Nephron progenitor cell (in vitro differentiated cells): ENCODE results near the gene SORL1.

ENCODE experiments used
- DNase-seq: peaks from one replicate; pipeline ENCODE4 v3.0.0; 2021
- H3K27ac Mint-ChIP-seq: 2 replicates; pipeline ENCODE4 v1.8.0; 2021; ENCODE audit warnings: mild to moderate bottlenecking, moderate library complexity, mixed read lengths
- H3K27me3 Mint-ChIP-seq: 2 replicates; pipeline ENCODE4 v1.8.0; 2021; ENCODE audit warnings: mild to moderate bottlenecking, low read depth, mixed read lengths; ENCODE audit not compliant: poor library complexity
- H3K36me3 Mint-ChIP-seq: 2 replicates; pipeline ENCODE4 v1.8.0; 2021; ENCODE audit warnings: low read depth, mixed read lengths
- H3K4me1 Mint-ChIP-seq: 2 replicates; pipeline ENCODE4 v1.8.0; 2021; ENCODE audit warnings: mixed read lengths
- H3K4me3 Mint-ChIP-seq: 2 replicates; pipeline ENCODE4 v1.8.0; 2021; ENCODE audit warnings: mild to moderate bottlenecking, moderate library complexity, mixed read lengths
- H3K9me3 Mint-ChIP-seq: 2 replicates; pipeline ENCODE4 v1.8.0; 2021; ENCODE audit warnings: mild to moderate bottlenecking, moderate library complexity, mixed read lengths
- CTCF ChIP-seq: fragments of 200-600 bp; sonication (generic); IDR thresholded peaks from 2 replicates; pipeline ENCODE4 v1.5.0; 2021; ENCODE audit warnings: antibody characterized with exemption

The SORL1 gene

GRCh38 chr11:121587182-121587581, 135.1 kb downstream of the SORL1 start:
- TF ChIP-seq CTCF, result no peak
- DNase-seq, result no peak
- Mint-ChIP-seq H3K36me3 (peaks cover 59% of the 10 kb centered on the region), H3K9me3 (no peaks in the 10 kb centered on the region), H3K4me3 (no peak overlapping the region), H3K27me3 (no peaks in the 10 kb centered on the region), H3K4me1 (no peaks in the 10 kb centered on the region), H3K27ac (no peak overlapping the region)

GRCh38 chr11:121588747-121589146, 136.6 kb downstream of the SORL1 start:
- peaks cover 64% of the 10 kb centered on the region for H3K36me3 Mint-ChIP-seq
- H3K4me3 Mint-ChIP-seq, result no peak overlapping the region
- H3K9me3 Mint-ChIP-seq, result peaks cover 2% of the 10 kb centered on the region
- DNase-seq, result no peak
- no peak overlapping the region for H3K27ac Mint-ChIP-seq
- no peaks in the 10 kb centered on the region for H3K27me3 Mint-ChIP-seq
- H3K4me1 Mint-ChIP-seq, result no peaks in the 10 kb centered on the region
- no peak for TF ChIP-seq CTCF

DNA sequence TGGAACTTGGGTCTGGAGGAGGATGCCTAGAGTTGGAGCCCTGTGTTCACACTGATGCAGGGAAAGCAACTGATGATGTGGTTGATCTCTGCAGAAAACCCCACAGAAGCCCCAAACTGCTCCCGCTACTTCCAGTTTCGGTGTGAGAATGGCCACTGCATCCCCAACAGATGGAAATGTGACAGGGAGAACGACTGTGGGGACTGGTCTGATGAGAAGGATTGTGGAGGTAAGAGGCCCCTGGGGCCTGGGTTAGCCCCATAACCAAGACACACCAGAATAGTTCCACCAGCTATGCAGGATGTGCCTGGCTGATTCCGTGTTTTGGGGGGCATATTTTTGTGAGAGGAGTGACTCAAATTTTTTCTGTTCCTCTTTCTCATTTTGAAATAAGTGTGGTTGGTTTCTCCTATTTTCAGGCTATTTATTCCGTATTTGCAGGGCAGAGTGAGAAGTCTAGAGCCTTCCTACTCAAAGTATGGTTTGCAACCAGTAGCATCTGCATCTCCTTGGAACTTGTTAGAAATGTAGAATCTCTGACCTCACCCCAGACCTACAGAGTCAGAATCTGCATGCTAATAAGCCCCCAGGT, 137.9 kb downstream of the SORL1 start:
- no peak for DNase-seq
- Mint-ChIP-seq H3K4me3 (no peak overlapping the region), H3K27ac (no peak overlapping the region), H3K36me3 (peaks cover 70% of the 10 kb centered on the region), H3K9me3 (peaks cover 5% of the 10 kb centered on the region), H3K27me3 (no peaks in the 10 kb centered on the region), H3K4me1 (no peaks in the 10 kb centered on the region)
- no peak for TF ChIP-seq CTCF

- H3K4me1 Mint-ChIP-seq, result no peaks in the 10 kb centered on the region
- no peak overlapping the region for H3K4me3 Mint-ChIP-seq
- peaks cover 5% of the 10 kb centered on the region for H3K9me3 Mint-ChIP-seq
- H3K27me3 Mint-ChIP-seq, result no peaks in the 10 kb centered on the region
- H3K36me3 Mint-ChIP-seq, result peaks cover 78% of the 10 kb centered on the region
- no peak overlapping the region for H3K27ac Mint-ChIP-seq
- DNase-seq, result no peak
- no peak for TF ChIP-seq CTCF
These were observed 138.8 kb downstream of the SORL1 start for GRCh38 chr11:121590772-121591404.

DNA sequence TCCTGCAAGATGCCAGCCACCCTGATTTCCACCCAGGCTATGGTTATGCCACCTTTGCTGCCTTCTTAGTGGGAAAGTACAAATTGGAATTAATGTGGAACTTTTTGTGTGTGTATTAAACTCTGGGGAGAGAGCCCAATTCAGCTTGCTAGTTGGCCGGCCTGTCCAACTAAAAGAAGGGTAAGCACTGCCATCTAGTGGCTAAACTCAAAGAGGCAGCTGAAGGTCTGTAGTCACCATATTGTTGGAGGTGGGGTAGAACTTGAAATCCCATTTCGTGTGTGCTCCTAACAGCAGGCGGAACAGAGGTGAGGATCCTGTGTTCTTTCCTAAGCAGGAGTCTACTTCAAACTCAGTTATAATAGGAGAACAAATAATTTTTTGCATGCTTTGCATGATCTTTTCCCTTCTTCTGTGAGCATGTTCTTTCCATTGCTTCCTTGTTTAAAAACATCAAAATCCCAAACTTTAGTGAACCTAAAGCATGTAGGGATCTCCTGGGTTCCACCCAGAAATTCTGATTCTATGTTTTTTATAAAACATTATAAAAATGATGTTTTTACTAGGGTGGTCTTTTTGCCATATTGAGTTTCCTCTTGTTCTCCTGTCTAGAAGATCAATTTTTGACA, 139.4 kb downstream of the SORL1 start:
- TF ChIP-seq CTCF, result peak; percentile 82
- Mint-ChIP-seq H3K36me3 (peaks cover 78% of the 10 kb centered on the region), H3K27me3 (no peaks in the 10 kb centered on the region), H3K4me3 (no peak overlapping the region), H3K9me3 (peaks cover 5% of the 10 kb centered on the region), H3K4me1 (no peaks in the 10 kb centered on the region), H3K27ac (no peak overlapping the region)
- peak; percentile 75 for DNase-seq

- peaks cover 6% of the 10 kb centered on the region for H3K4me1 Mint-ChIP-seq
- no peak overlapping the region for H3K4me3 Mint-ChIP-seq
- H3K36me3 Mint-ChIP-seq, result peaks cover 86% of the 10 kb centered on the region
- H3K9me3 Mint-ChIP-seq, result peaks cover 5% of the 10 kb centered on the region
- no peak for DNase-seq
- H3K27ac Mint-ChIP-seq, result no peak overlapping the region
- no peaks in the 10 kb centered on the region for H3K27me3 Mint-ChIP-seq
- TF ChIP-seq CTCF, result no peak
These were observed 140.6 kb downstream of the SORL1 start for GRCh38 chr11:121592708-121593107.
